Mononuclear cell (primary cell): ENCODE results near the gene SERPINF2. TPM values are rescaled to one million over a fixed set of nuclear protein-coding genes. Genes with fewer than 3 reads are reported as not detected.
"Not testable (repeated sequence)": the region's sequence is repeated elsewhere in the genome, so short reads cannot be mapped to it uniquely, and the experiment has no call there.

ENCODE experiments used
- H3K27me3 ChIP-seq: 2 replicates; pipeline ENCODE4 v1.6.0; 2011; ENCODE audit warnings: low read length, control low read depth; ENCODE audit not compliant: insufficient read depth
- H3K4me1 ChIP-seq: 2 replicates; pipeline ENCODE4 v1.5.1; 2011; ENCODE audit warnings: mild to moderate bottlenecking, low read length, control low read depth; ENCODE audit not compliant: insufficient read depth
- H3K4me3 ChIP-seq: 2 replicates; pipeline ENCODE4 v1.5.1; 2011; ENCODE audit warnings: mild to moderate bottlenecking, low read length, moderate library complexity
- H3K9me3 ChIP-seq: 2 replicates; pipeline ENCODE4 v1.5.1; 2011; ENCODE audit warnings: low read depth, mild to moderate bottlenecking, control low read depth, low read length
- total RNA-seq: library from RNA; depleted of rRNA; stranded (reverse); fragments of >200 nt; gene quantifications from one replicate; pipeline ENCODE4 v1.2.3, GENCODE V29; 2012

The SERPINF2 gene
- total RNA-seq, 1 donor, result 0.52 TPM

DNA sequence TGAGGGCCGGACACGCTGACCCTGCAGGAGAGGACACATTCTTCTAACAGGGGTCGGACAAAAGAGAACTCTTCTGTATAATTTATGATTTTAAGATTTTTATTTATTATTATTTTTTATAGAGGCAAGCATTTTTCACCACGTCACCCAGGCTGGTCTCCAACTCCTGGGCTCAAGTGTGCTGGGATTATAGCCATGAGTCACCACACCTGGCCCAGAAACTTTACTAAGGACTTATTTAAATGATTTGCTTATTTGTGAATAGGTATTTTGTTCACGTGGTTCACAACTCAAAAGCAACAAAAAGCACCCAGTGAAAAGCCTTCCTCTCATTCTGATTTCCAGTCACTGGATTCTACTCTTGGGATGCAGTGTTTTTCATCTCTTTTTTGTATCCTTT, 16.9 kb downstream of the SERPINF2 start:
- H3K9me3 ChIP-seq, result no peaks in the 10 kb centered on the region
- H3K4me3 ChIP-seq, result no peak overlapping the region
- no peaks in the 10 kb centered on the region for H3K27me3 ChIP-seq
- H3K4me1 ChIP-seq, result peaks cover 43% of the 10 kb centered on the region

- H3K4me1 ChIP-seq, result peaks cover 45% of the 10 kb centered on the region
- H3K4me3 ChIP-seq, result no peak overlapping the region
- H3K9me3 ChIP-seq, result no peaks in the 10 kb centered on the region
- H3K27me3 ChIP-seq, result no peaks in the 10 kb centered on the region
Observed at GRCh38 chr17:1762233-1762900, 19.7 kb downstream of the SERPINF2 start.

- Histone ChIP-seq H3K9me3 (no peaks in the 10 kb centered on the region), H3K27me3 (no peaks in the 10 kb centered on the region), H3K4me1 (peaks cover 45% of the 10 kb centered on the region), H3K4me3 (no peak overlapping the region)
Observed at GRCh38 chr17:1762901-1763898, 20.5 kb downstream of the SERPINF2 start.

DNA sequence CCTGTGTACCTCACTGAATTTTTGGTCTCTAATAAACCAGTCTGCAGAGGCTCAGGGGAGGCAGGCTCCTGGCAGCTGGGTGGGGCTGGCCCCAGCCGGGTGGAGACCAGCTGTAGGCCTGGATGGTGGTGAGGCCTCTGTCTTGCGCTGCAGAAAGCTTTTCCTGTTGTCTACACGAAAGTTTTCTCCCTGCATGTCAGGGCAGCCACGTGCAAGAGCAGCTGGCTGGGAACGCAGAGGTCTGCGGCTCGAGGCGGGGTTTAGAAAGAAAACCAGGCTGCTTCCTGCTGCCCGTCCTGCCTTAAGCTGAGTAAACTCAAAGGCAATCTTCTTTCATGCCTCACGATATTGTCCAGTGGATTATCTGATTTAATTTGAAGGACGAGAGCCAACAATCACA, 21.6 kb downstream of the SERPINF2 start:
- no peak overlapping the region for H3K4me3 ChIP-seq
- no peaks in the 10 kb centered on the region for H3K9me3 ChIP-seq
- peaks cover 39% of the 10 kb centered on the region for H3K4me1 ChIP-seq
- no peaks in the 10 kb centered on the region for H3K27me3 ChIP-seq

- not testable (repeated sequence) for H3K27me3 ChIP-seq, H3K9me3 ChIP-seq, H3K4me3 ChIP-seq
- H3K4me1 ChIP-seq, result peaks cover 39% of the 10 kb centered on the region
Observed at GRCh38 chr17:1764705-1765104, 22.0 kb downstream of the SERPINF2 start.

DNA sequence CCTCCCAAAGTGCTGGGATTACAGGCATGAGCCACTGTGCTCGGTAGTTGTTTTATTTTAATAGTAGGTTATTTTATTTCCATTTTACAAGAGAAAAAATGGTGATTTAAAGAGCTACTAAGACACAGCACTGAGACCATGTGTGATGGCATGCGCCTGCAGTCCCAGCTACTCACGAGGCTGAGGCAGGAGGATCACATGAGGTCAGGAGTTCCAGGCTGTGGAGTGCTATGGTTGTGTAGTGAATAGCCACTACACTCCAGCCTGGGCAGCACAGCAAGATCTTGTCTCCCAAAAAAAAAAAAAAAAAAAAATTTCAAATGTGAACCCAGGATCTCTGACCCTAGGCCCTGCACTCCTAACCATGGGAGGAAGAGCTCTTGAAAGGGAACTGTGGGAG, 22.9 kb downstream of the SERPINF2 start:
- Histone ChIP-seq H3K4me3 (no peak overlapping the region), H3K4me1 (peaks cover 45% of the 10 kb centered on the region), H3K27me3 (no peaks in the 10 kb centered on the region), H3K9me3 (no peaks in the 10 kb centered on the region)

- no peaks in the 10 kb centered on the region for H3K27me3 ChIP-seq
- peaks cover 54% of the 10 kb centered on the region for H3K4me1 ChIP-seq
- no peaks in the 10 kb centered on the region for H3K9me3 ChIP-seq
- H3K4me3 ChIP-seq, result no peak overlapping the region
Observed at GRCh38 chr17:1766382-1767135, 23.9 kb downstream of the SERPINF2 start.

DNA sequence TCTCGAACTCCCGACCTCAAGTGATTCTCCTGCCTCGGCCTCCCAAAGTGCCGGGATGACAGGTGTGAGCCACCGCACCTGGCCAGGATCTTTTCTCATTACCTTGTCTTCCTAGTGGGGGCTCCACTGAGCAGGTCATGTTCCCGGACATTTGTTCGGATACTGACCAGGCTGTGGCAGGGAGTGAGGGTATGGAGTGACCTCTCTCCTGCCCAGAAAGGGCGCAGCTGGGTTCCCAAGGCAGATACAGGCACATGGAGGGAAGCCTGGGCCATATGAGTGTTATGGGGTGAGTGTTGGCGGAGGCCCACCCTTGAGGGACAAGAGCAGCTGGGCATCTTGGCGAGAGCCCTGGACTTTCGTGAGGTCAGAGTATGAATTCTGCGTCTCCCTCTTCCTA, 24.7 kb downstream of the SERPINF2 start:
- Histone ChIP-seq H3K4me3 (no peak overlapping the region), H3K4me1 (peaks cover 51% of the 10 kb centered on the region), H3K27me3 (no peaks in the 10 kb centered on the region), H3K9me3 (no peaks in the 10 kb centered on the region)

DNA sequence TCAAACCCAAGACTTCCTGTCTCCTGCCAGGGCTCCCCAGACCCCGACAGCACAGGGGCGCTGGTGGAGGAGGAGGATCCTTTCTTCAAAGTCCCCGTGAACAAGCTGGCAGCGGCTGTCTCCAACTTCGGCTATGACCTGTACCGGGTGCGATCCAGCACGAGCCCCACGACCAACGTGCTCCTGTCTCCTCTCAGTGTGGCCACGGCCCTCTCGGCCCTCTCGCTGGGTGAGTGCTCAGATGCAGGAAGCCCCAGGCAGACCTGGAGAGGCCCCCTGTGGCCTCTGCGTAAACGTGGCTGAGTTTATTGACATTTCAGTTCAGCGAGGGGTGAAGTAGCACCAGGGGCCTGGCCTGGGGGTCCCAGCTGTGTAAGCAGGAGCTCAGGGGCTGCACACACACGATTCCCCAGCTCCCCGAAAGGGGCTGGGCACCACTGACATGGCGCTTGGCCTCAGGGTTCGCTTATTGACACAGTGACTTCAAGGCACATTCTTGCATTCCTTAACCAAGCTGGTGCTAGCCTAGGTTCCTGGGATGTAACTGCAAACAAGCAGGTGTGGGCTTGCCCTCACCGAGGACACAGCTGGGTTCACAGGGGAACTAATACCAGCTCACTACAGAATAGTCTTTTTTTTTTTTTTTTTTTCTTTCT, 27.3 kb downstream of the SERPINF2 start:
- Histone ChIP-seq H3K27me3 (no peaks in the 10 kb centered on the region), H3K9me3 (no peaks in the 10 kb centered on the region), H3K4me3 (no peak overlapping the region), H3K4me1 (peaks cover 27% of the 10 kb centered on the region)

- H3K27me3 ChIP-seq, H3K4me3 ChIP-seq, H3K9me3 ChIP-seq: not testable (repeated sequence)
- H3K4me1 ChIP-seq, result peaks cover 27% of the 10 kb centered on the region
Observed at GRCh38 chr17:1773000-1773695, 30.5 kb downstream of the SERPINF2 start.

DNA sequence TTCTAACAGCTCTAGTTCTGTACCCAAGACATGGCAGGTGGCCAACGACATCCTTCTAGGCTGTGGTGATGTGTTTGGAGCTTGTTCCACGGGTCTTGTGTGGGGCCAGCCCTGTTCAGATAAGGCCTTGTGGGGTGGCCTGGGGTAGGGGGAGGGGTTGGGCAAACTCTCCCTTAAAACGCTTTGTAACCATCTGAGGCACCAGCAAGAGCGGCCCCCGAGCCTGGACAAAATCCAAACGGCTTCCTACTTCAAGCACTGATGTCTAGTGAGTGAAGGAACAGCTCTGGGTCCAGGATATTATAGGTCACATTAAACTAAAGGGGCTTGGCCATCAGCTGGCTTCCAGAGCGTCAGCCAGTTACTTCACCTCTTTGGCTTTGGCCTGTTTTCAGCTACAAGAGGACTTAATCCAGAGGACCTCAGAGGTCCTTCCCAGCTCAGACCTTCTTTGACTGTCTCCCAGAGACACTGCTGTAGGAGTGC, 31.1 kb downstream of the SERPINF2 start:
- H3K4me3 ChIP-seq, result no peak overlapping the region
- peaks cover 27% of the 10 kb centered on the region for H3K4me1 ChIP-seq
- H3K27me3 ChIP-seq, result no peaks in the 10 kb centered on the region
- no peaks in the 10 kb centered on the region for H3K9me3 ChIP-seq

DNA sequence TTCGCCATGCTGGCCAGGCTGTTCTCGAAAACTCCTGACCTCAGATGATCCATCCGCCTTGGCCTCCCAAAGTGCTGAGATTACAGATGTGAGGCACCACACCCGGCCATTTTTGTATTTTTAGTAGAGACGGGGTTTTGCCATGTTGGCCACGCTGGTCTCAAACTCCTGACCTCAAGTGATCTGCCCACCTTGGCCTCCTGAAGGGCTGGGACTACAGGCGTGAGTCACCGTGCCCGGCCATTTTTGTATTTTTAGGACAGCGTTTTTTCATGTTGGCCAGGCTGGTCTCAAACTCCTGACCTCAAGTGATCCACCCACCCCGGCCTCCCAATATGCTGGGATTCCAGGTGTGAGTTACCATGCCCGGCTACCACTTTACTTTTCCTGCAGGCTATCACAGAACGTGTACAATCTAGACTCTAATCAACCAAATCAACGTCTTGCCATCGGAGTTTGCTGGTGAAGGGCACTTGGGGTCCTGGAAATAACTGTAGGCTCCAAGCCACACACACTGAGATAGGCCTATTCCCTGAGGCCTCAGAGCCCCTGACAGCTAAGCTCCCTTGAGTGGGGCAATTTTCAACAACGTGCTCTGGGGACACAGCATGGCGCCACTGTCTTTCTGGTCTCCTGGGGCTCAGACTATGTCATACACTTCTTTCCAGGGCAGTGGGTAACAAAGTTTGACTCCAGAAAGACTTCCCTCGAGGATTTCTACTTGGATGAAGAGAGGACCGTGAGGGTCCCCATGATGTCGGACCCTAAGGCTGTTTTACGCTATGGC, 31.9 kb downstream of the SERPINF2 start:
- no peak overlapping the region for H3K4me3 ChIP-seq
- H3K4me1 ChIP-seq, result peaks cover 23% of the 10 kb centered on the region
- no peaks in the 10 kb centered on the region for H3K27me3 ChIP-seq
- no peaks in the 10 kb centered on the region for H3K9me3 ChIP-seq

DNA sequence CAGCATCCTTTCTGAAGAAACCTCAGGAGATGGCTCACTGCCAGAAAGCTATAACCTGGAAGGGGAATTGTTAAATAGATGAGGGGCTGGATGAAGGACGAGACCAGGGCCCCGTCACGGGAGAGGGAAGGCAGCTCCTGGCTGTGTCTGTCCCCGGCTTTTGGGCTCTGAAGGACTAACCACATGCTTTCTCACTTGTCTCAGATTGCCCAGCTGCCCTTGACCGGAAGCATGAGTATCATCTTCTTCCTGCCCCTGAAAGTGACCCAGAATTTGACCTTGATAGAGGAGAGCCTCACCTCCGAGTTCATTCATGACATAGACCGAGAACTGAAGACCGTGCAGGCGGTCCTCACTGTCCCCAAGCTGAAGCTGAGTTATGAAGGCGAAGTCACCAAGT, 33.7 kb downstream of the SERPINF2 start:
- H3K27me3 ChIP-seq, result no peaks in the 10 kb centered on the region
- peaks cover 7% of the 10 kb centered on the region for H3K4me1 ChIP-seq
- no peaks in the 10 kb centered on the region for H3K9me3 ChIP-seq
- no peak overlapping the region for H3K4me3 ChIP-seq
